Fibroblast of the aortic adventitia (primary cell): ENCODE data around the gene KLK2. TPM values are rescaled to one million over a fixed set of nuclear protein-coding genes. Genes with fewer than 3 reads are reported as not detected.

Source experiments
- DNase-seq: peaks from one replicate; pipeline ENCODE4 v3.0.0-alpha.2; 2010; ENCODE audit warnings: low read depth
- H3K4me3 ChIP-seq: 2 replicates; pipeline ENCODE4 v1.5.1; 2011; ENCODE audit warnings: low read depth, mild to moderate bottlenecking, control low read depth, low read length, moderate library complexity
- CTCF ChIP-seq: IDR thresholded peaks from 2 replicates; pipeline ENCODE4 v1.5.1; 2011; ENCODE audit warnings: mild to moderate bottlenecking, low read length, control low read depth, inconsistent platforms; ENCODE audit not compliant: insufficient read depth
- total RNA-seq: library from RNA; depleted of rRNA; stranded (reverse); fragments of >200 nt; gene quantifications from 2 replicates; pipeline ENCODE4 v1.2.3, GENCODE V29; 2012; ENCODE audit warnings: low replicate concordance

KLK2 gene
- total RNA-seq, 1 donor: not detected

- no peak for DNase-seq
- no peak overlapping the region for H3K4me3 ChIP-seq
- no peak for TF ChIP-seq CTCF
Measured at GRCh38 chr19:50837300-50837699, 35.9 kb upstream of the KLK2 start.

GRCh38 chr19:50838239-50838638 lies 35.0 kb upstream of the KLK2 start:
- no peak overlapping the region for H3K4me3 ChIP-seq
- peak; percentile 17 for TF ChIP-seq CTCF
- no peak for DNase-seq

GRCh38 chr19:50839712-50840655 lies 33.3 kb upstream of the KLK2 start:
- H3K4me3 ChIP-seq: no peak overlapping the region
- DNase-seq: no peak
- TF ChIP-seq CTCF: no peak

- no peak overlapping the region for H3K4me3 ChIP-seq
- TF ChIP-seq CTCF: no peak
- DNase-seq: no peak
Measured at GRCh38 chr19:50842130-50842529, 31.1 kb upstream of the KLK2 start.

- H3K4me3 ChIP-seq: no peak overlapping the region
- no peak for DNase-seq
- no peak for TF ChIP-seq CTCF
Measured at GRCh38 chr19:50843205-50843604, 30.0 kb upstream of the KLK2 start.

- TF ChIP-seq CTCF: no peak
- DNase-seq: no peak
Measured at GRCh38 chr19:50843701-50844221, 29.5 kb upstream of the KLK2 start.

More at GRCh38 chr19:50843701-50844221, 29.5 kb upstream of the KLK2 start:
- H3K4me3 ChIP-seq: no peak overlapping the region
